ENCODE data around the gene RPL10A.

DNA sequence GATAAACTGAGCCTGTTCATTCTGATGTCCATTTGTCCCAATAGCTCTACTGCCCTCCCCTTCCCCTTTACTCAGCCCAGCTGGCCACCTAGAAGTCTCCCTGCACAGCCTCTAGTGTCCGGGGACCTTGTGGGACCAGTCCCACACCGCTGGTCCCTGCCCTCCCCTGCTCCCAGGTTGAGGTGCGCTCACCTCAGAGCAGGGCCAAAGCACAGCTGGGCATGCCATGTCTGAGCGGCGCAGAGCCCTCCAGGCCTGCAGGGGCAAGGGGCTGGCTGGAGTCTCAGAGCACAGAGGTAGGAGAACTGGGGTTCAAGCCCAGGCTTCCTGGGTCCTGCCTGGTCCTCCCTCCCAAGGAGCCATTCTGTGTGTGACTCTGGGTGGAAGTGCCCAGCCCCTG is 40.8 kb upstream of the RPL10A start:
- TF ChIP-seq, protein P1, sequence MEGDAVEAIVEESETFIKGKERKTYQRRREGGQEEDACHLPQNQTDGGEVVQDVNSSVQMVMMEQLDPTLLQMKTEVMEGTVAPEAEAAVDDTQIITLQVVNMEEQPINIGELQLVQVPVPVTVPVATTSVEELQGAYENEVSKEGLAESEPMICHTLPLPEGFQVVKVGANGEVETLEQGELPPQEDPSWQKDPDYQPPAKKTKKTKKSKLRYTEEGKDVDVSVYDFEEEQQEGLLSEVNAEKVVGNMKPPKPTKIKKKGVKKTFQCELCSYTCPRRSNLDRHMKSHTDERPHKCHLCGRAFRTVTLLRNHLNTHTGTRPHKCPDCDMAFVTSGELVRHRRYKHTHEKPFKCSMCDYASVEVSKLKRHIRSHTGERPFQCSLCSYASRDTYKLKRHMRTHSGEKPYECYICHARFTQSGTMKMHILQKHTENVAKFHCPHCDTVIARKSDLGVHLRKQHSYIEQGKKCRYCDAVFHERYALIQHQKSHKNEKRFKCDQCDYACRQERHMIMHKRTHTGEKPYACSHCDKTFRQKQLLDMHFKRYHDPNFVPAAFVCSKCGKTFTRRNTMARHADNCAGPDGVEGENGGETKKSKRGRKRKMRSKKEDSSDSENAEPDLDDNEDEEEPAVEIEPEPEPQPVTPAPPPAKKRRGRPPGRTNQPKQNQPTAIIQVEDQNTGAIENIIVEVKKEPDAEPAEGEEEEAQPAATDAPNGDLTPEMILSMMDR (IDR thresholded peaks at IDR 0.05) = no peak
- TF ChIP-seq POLR2A (IDR thresholded peaks at IDR 0.05) = no peak
